Neural cell (in vitro differentiated cells): Measurements from ENCODE around the gene SLC12A3.

ENCODE experiments used
- EP300 ChIP-seq: fragments of 450-650 bp; conservative IDR thresholded peaks from 2 replicates; pipeline ENCODE4 v1.6.1; 2014; ENCODE audit warnings: antibody characterized with exemption, mild to moderate bottlenecking, moderate library complexity; ENCODE audit not compliant: poor library complexity, severe bottlenecking
- EZH2 ChIP-seq: fragments of 200-600, 300-800 bp; shearing (Covaris generic), sonication (generic); IDR thresholded peaks from 2 replicates; pipeline ENCODE4 v1.6.1; 2014; ENCODE audit warnings: antibody characterized with exemption, low read length, borderline replicate concordance, mild to moderate bottlenecking; ENCODE audit not compliant: insufficient read depth, poor library complexity, severe bottlenecking
- MXI1 ChIP-seq: fragments of 450-650 bp; conservative IDR thresholded peaks from 2 replicates; pipeline ENCODE4 v1.6.1; 2014; ENCODE audit warnings: antibody characterized with exemption, mild to moderate bottlenecking; ENCODE audit not compliant: poor library complexity, severe bottlenecking
- POLR2AphosphoS5 ChIP-seq: IDR thresholded peaks from 2 replicates; pipeline ENCODE4 v1.6.1; 2012
- RAD21 ChIP-seq: fragments of 450-650 bp; conservative IDR thresholded peaks from 2 replicates; pipeline ENCODE4 v1.6.1; 2014; ENCODE audit warnings: antibody characterized with exemption, mild to moderate bottlenecking, moderate library complexity
- REST ChIP-seq: IDR thresholded peaks from 2 replicates; pipeline ENCODE4 v1.6.1; 2012; ENCODE audit warnings: borderline replicate concordance
- TAF1 ChIP-seq: IDR thresholded peaks from 2 replicates; pipeline ENCODE4 v1.6.1; 2012; ENCODE audit warnings: low read depth
- TF ChIP-seq, protein P1 (sequence below): fragments of 450-650 bp; IDR thresholded peaks from 2 replicates; pipeline ENCODE4 v1.5.1; 2014; ENCODE audit warnings: antibody characterized with exemption, mild to moderate bottlenecking, moderate library complexity; ENCODE audit not compliant: poor library complexity, severe bottlenecking

- TF ChIP-seq MXI1 (no peak), POLR2AphosphoS5 (no peak), REST (no peak), RAD21 (no peak), EZH2 (no peak), TAF1 (no peak), EP300 (no peak)
- TF ChIP-seq, protein P1, sequence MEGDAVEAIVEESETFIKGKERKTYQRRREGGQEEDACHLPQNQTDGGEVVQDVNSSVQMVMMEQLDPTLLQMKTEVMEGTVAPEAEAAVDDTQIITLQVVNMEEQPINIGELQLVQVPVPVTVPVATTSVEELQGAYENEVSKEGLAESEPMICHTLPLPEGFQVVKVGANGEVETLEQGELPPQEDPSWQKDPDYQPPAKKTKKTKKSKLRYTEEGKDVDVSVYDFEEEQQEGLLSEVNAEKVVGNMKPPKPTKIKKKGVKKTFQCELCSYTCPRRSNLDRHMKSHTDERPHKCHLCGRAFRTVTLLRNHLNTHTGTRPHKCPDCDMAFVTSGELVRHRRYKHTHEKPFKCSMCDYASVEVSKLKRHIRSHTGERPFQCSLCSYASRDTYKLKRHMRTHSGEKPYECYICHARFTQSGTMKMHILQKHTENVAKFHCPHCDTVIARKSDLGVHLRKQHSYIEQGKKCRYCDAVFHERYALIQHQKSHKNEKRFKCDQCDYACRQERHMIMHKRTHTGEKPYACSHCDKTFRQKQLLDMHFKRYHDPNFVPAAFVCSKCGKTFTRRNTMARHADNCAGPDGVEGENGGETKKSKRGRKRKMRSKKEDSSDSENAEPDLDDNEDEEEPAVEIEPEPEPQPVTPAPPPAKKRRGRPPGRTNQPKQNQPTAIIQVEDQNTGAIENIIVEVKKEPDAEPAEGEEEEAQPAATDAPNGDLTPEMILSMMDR: no peak
Measured at GRCh38 chr16:56823081-56823733, 41.8 kb upstream of the SLC12A3 start.
